Hepatocyte (in vitro differentiated cells): ENCODE data around the gene PIK3R5. TPM values are rescaled to one million over a fixed set of nuclear protein-coding genes. Genes with fewer than 3 reads are reported as not detected.

ENCODE experiments used
- DNase-seq: peaks from one replicate; pipeline ENCODE4 v3.0.0-alpha.2; 2016; ENCODE audit warnings: low spot score
- H2AFZ ChIP-seq: fragments of 200-600 bp; sonication (generic); 2 replicates; pipeline ENCODE4 v1.6.0; 2016; ENCODE audit warnings: antibody characterized with exemption, mild to moderate bottlenecking
- H3K27ac ChIP-seq: fragments of 200-600 bp; sonication (generic); 2 replicates; pipeline ENCODE4 v1.5.1; 2016; ENCODE audit warnings: mild to moderate bottlenecking
- H3K27me3 ChIP-seq: fragments of 200-600 bp; sonication (generic); 2 replicates; pipeline ENCODE4 v1.6.1; 2016
- H3K36me3 ChIP-seq: fragments of 200-600 bp; sonication (generic); replicated peaks from 2 replicates; pipeline ENCODE4 v1.5.1; 2016; ENCODE audit warnings: low read depth; ENCODE audit not compliant: insufficient read depth
- H3K4me1 ChIP-seq: fragments of 200-600 bp; sonication (generic); 2 replicates; pipeline ENCODE4 v1.5.1; 2016; ENCODE audit warnings: mild to moderate bottlenecking, moderate library complexity; ENCODE audit not compliant: insufficient read depth
- H3K4me2 ChIP-seq: fragments of 200-600 bp; sonication (generic); 2 replicates; pipeline ENCODE4 v1.6.0; 2016
- H3K4me3 ChIP-seq: fragments of 200-600 bp; sonication (generic); 2 replicates; pipeline ENCODE4 v1.5.1; 2016; ENCODE audit warnings: mild to moderate bottlenecking
- H3K79me2 ChIP-seq: fragments of 200-600 bp; sonication (generic); 2 replicates; pipeline ENCODE4 v1.6.0; 2017; ENCODE audit warnings: mild to moderate bottlenecking
- H3K9me2 ChIP-seq: fragments of 200-600 bp; sonication (generic); replicated peaks from 2 replicates; pipeline ENCODE4 v1.6.0; 2017; ENCODE audit warnings: mild to moderate bottlenecking; ENCODE audit not compliant: insufficient read depth
- H3K9me3 ChIP-seq: fragments of 200-600 bp; sonication (generic); 2 replicates; pipeline ENCODE4 v1.5.1; 2016; ENCODE audit warnings: low read depth, mild to moderate bottlenecking
- H4K20me1 ChIP-seq: fragments of 200-600 bp; sonication (generic); 2 replicates; pipeline ENCODE4 v1.6.0; 2016; ENCODE audit warnings: mild to moderate bottlenecking; ENCODE audit not compliant: insufficient read depth, poor library complexity, severe bottlenecking
- CTCF ChIP-seq: fragments of 200-600 bp; sonication (generic); IDR thresholded peaks from 2 replicates; pipeline ENCODE4 v1.5.1; 2016; ENCODE audit warnings: antibody characterized with exemption, mild to moderate bottlenecking; ENCODE audit not compliant: poor library complexity
- EZH2 ChIP-seq: fragments of 200-600 bp; sonication (generic); IDR thresholded peaks from 2 replicates; pipeline ENCODE4 v1.6.1; 2016; ENCODE audit warnings: antibody characterized with exemption, mild to moderate bottlenecking, borderline replicate concordance
- EZH2phosphoT487 ChIP-seq: fragments of 200-600 bp; sonication (generic); IDR thresholded peaks from one replicate; pipeline ENCODE4 v1.6.1; 2018; ENCODE audit warnings: antibody characterized with exemption, mild to moderate bottlenecking, low read depth, moderate library complexity; ENCODE audit not compliant: unreplicated experiment, severe bottlenecking
- WGBS: methylation state at CpG from one replicate; pipeline ENCODE4 v1.1.6; 2016; ENCODE audit warnings: low lambda C conversion rate; ENCODE audit errors: missing lambda C conversion rate; 5-methylcytosine and 5-hydroxymethylcytosine counted together
- polyA plus RNA-seq: library from polyadenylated mRNA; unstranded; fragments of >200 nt; fragmentation: Nextera tagmentation; extraction: Ambion mirVana; gene quantifications from 2 replicates; pipeline ENCODE4 v1.2.1, GENCODE V29; 2016
- total RNA-seq: library from RNA; depleted of rRNA; stranded (reverse); fragments of >200 nt; gene quantifications from 2 replicates; pipeline ENCODE4 v1.2.3, GENCODE V29; 2014

PIK3R5 gene
- total and polyA plus RNA-seq, 2 experiments from 2014 or later: 2.6 TPM; not detected in 1

- Histone ChIP-seq H3K4me3 (no peak overlapping the region), H3K9me3 (no peaks in the 10 kb centered on the region), H3K4me2 (no peak overlapping the region), H4K20me1 (no peaks in the 10 kb centered on the region), H3K9me2 (no peaks in the 10 kb centered on the region), H2AFZ (no peak overlapping the region), H3K36me3 (no peaks in the 10 kb centered on the region), H3K27me3 (peaks cover 17% of the 10 kb centered on the region), H3K27ac (no peak overlapping the region), H3K79me2 (no peaks in the 10 kb centered on the region), H3K4me1 (peaks cover 13% of the 10 kb centered on the region)
- no peak for DNase-seq
- TF ChIP-seq EZH2: no peak
- no peak for TF ChIP-seq EZH2phosphoT487
- no peak for TF ChIP-seq CTCF
- WGBS: 80% methylated on average over 5 of the region's 5 CpGs
Measured at GRCh38 chr17:8875957-8876356, 89.5 kb downstream of the PIK3R5 start.

- 84% methylated on average over 12 of the region's 12 CpGs for WGBS
Measured at GRCh38 chr17:8875436-8875835, 90.1 kb downstream of the PIK3R5 start.

GRCh38 chr17:8873801-8874715 lies 91.4 kb downstream of the PIK3R5 start:
- Histone ChIP-seq H3K4me1 (peaks cover 13% of the 10 kb centered on the region), H3K36me3 (no peaks in the 10 kb centered on the region), H3K4me2 (peak overlapping the region; percentile 4), H3K27ac (no peak overlapping the region), H3K9me2 (no peaks in the 10 kb centered on the region), H2AFZ (no peak overlapping the region), H3K4me3 (no peak overlapping the region), H4K20me1 (no peaks in the 10 kb centered on the region), H3K27me3 (peaks cover 14% of the 10 kb centered on the region), H3K9me3 (no peaks in the 10 kb centered on the region), H3K79me2 (no peaks in the 10 kb centered on the region)
- TF ChIP-seq CTCF: no peak
- TF ChIP-seq EZH2: no peak
- no peak for TF ChIP-seq EZH2phosphoT487
- WGBS: 63% methylated on average over 19 of the region's 19 CpGs
- DNase-seq: no peak

More at GRCh38 chr17:8875436-8875835, 90.1 kb downstream of the PIK3R5 start:
- Histone ChIP-seq H3K4me3 (no peak overlapping the region), H3K27ac (no peak overlapping the region), H3K36me3 (no peaks in the 10 kb centered on the region), H3K9me2 (no peaks in the 10 kb centered on the region), H3K79me2 (no peaks in the 10 kb centered on the region), H3K9me3 (no peaks in the 10 kb centered on the region), H3K4me2 (no peak overlapping the region), H2AFZ (no peak overlapping the region), H3K27me3 (peaks cover 17% of the 10 kb centered on the region), H4K20me1 (no peaks in the 10 kb centered on the region), H3K4me1 (peaks cover 13% of the 10 kb centered on the region)
- no peak for TF ChIP-seq EZH2phosphoT487
- TF ChIP-seq CTCF: no peak
- TF ChIP-seq EZH2: no peak
- no peak for DNase-seq
